ENCODE results near the gene CCDC68.

The CCDC68 gene

GRCh38 chr18:54904581-54904980, 54.7 kb downstream of the CCDC68 start (continued):
- TF ChIP-seq ZSCAN23 (tag by site-specific recombination; IDR thresholded peaks at IDR 0.05) (no peak), ZSCAN5A (tag by site-specific recombination; IDR thresholded peaks at IDR 0.05) (no peak), ZNF776 (tag by site-specific recombination; IDR thresholded peaks at IDR 0.05; ENCODE audit: borderline replicate concordance) (no peak), ZNF146 (tag by site-specific recombination; IDR thresholded peaks at IDR 0.05) (no peak), ZBTB49 (tag by site-specific recombination; IDR thresholded peaks at IDR 0.05; ENCODE audit: low read depth) (no peak)

DNA sequence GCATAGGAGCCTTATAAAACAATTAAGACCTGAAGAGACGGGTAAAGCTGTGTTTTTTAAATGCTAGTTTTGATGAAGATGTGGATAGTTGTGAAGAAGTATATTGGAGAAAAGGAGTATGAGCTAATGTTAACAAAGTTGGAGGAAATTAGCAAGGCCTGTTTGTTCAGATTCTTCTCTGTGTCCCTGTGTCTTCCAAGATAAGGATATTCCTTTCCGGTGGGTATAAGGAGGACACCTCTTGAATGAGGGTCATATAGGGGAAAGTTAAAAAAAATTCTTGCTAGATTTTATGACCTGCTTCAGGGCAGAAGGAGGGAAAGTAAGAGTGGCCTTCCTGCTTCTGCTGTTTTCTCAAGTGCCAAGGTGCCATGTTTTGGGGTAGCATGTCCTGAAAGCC, 59.0 kb downstream of the CCDC68 start:
- Histone ChIP-seq H3K9me3 (ENCODE audit: control insufficient read depth, insufficient read depth, low read depth, low read length) (no peaks in the 10 kb centered on the region), H3K4me3 (ENCODE audit: low read depth, low read length) (no peak overlapping the region), H3K27ac (ENCODE audit: extremely low read depth, low read depth, low read length) (no peak overlapping the region), H3K36me3 (ENCODE audit: control insufficient read depth in 2 of 2, insufficient read depth in 1 of 2, low read length in 2 of 2) (no peaks in the 10 kb centered on the region), H3K4me1 (ENCODE audit: control insufficient read depth, insufficient read depth, low read length) (no peaks in the 10 kb centered on the region)
- ChIA-PET CTCF (no interaction called here), POLR2A (no interaction called here)
- TF ChIP-seq, protein P1, sequence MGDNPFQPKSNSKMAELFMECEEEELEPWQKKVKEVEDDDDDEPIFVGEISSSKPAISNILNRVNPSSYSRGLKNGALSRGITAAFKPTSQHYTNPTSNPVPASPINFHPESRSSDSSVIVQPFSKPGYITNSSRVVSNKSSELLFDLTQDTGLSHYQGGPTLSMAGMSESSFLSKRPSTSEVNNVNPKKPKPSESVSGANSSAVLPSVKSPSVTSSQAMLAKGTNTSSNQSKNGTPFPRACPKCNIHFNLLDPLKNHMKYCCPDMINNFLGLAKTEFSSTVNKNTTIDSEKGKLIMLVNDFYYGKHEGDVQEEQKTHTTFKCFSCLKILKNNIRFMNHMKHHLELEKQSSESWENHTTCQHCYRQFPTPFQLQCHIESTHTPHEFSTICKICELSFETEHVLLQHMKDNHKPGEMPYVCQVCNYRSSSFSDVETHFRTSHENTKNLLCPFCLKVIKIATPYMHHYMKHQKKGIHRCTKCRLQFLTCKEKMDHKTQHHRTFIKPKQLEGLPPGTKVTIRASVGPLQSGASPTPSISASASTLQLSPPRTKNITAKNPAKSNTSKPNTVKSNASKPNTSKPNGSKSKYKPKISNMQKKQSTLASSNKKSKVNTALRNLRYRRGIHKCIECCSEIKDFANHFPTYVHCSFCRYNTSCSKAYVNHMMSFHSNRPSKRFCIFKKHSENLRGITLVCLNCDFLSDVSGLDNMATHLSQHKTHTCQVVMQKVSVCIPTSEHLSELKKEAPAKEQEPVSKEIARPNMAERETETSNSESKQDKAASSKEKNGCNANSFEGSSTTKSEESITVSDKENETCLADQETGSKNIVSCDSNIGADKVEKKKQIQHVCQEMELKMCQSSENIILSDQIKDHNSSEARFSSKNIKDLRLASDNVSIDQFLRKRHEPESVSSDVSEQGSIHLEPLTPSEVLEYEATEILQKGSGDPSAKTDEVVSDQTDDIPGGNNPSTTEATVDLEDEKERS (tag by site-specific recombination; IDR thresholded peaks at IDR 0.05) = no peak
- TF ChIP-seq ZNF202 (tag by site-specific recombination; IDR thresholded peaks at IDR 0.05; ENCODE audit: borderline replicate concordance) = no peak
- TF ChIP-seq ZNF654 (tag by site-specific recombination; IDR thresholded peaks at IDR 0.05; ENCODE audit: low read depth) = no peak
- TF ChIP-seq ZNF610 (tag by site-specific recombination; IDR thresholded peaks at IDR 0.05; ENCODE audit: borderline replicate concordance) = no peak
- TF ChIP-seq MZF1 (tag by site-specific recombination; IDR thresholded peaks at IDR 0.05; ENCODE audit: borderline replicate concordance) = no peak
- no peak for TF ChIP-seq ZNF701 (tag by site-specific recombination; IDR thresholded peaks at IDR 0.05)
- TF ChIP-seq OSR2 (tag by site-specific recombination; IDR thresholded peaks at IDR 0.05) = no peak
- TF ChIP-seq ZNF155 (tag by site-specific recombination; IDR thresholded peaks at IDR 0.05) = no peak
- no peak for TF ChIP-seq SP7 (tag by site-specific recombination; IDR thresholded peaks at IDR 0.05)
- TF ChIP-seq YY2 (tag by site-specific recombination; IDR thresholded peaks at IDR 0.05) = no peak
- no peak for TF ChIP-seq ZIC2 (tag by site-specific recombination; IDR thresholded peaks at IDR 0.05)
- TF ChIP-seq ZNF223 (tag by site-specific recombination; IDR thresholded peaks at IDR 0.05) = no peak

DNA sequence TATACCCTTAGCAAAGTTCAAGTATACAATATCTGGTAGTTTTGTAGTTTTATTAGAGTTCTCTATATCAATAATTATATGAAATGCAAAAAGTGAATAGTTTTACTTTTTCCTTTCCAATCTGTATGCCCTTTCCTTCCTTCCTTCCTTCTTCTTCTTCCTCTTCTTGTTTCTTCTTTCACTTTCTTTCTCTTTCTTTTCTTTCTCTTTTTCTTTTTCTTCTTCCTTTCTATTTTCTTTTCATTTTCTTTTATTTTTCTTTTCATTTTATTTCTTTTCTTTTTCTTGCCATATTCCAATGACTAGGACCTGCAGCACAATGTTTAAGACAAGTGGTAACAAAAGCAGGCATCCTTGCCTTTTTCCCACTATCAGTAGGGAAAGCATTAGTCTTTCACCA, 59.8 kb downstream of the CCDC68 start:
- Histone ChIP-seq H3K27ac (ENCODE audit: extremely low read depth, low read depth, low read length) (no peak overlapping the region), H3K4me3 (ENCODE audit: low read depth, low read length) (no peak overlapping the region), H3K36me3 (ENCODE audit: control insufficient read depth in 2 of 2, insufficient read depth in 1 of 2, low read length in 2 of 2) (no peaks in the 10 kb centered on the region), H3K4me1 (ENCODE audit: control insufficient read depth, insufficient read depth, low read length) (no peaks in the 10 kb centered on the region), H3K9me3 (ENCODE audit: control insufficient read depth, insufficient read depth, low read depth, low read length) (no peaks in the 10 kb centered on the region)
- CTCF ChIA-PET = no interaction called here
- POLR2A ChIA-PET = no interaction called here
- TF ChIP-seq ZEB2 (tag by site-specific recombination; IDR thresholded peaks at IDR 0.05) (no peak), PRDM1 (tag by site-specific recombination; IDR thresholded peaks at IDR 0.05) (peak; percentile 94)

Data from HEK293 (cell line).